PC-9 (cell line): ENCODE results near the gene MVB12B. TPM values are rescaled to one million over a fixed set of nuclear protein-coding genes. Genes with fewer than 3 reads are reported as not detected.

ENCODE experiments used
- BruUV-seq: library from RNA; stranded (reverse); fragments of 400-500 nt; replicated peaks from 2 replicates; lab custom pipeline; 2021; lab: Mats Ljungman, UMichigan
- CTCF ChIA-PET: fragments of 300-600 bp; sonication (Branson Sonifier 250); formaldehyde crosslinking; loops from one replicate; lab custom pipeline; 2022; ENCODE audit warnings: antibody characterized with exemption; lab: Charles Lee
- POLR2A ChIA-PET: fragments of 300-600 bp; sonication (Branson Sonifier 250); formaldehyde crosslinking; loops from one replicate; lab custom pipeline; 2022; ENCODE audit warnings: antibody characterized with exemption; ENCODE audit not compliant: unreplicated experiment; lab: Charles Lee
- DNase-seq, 2 experiments: peaks; one replicate each; pipeline versions ENCODE4 v3.0.0 to v3.0.0-alpha.2; 2015 to 2022; ENCODE audit warnings: mixed read lengths in 1 of 2
- H2AFZ ChIP-seq: fragments of 200-600 bp; sonication (generic); 2 replicates; pipeline ENCODE4 v1.8.1; 2017; ENCODE audit warnings: antibody characterized with exemption
- H3F3A ChIP-seq: fragments of 200-600 bp; sonication (generic); 2 replicates; pipeline ENCODE4 v1.8.1; 2017; ENCODE audit warnings: antibody characterized with exemption, mild to moderate bottlenecking, low read depth; ENCODE audit not compliant: insufficient read depth
- H3K27ac ChIP-seq: fragments of 200-600 bp; sonication (generic); 2 replicates; pipeline ENCODE4 v1.6.1; 2016; ENCODE audit warnings: mixed run types
- H3K27me3 ChIP-seq: fragments of 200-600 bp; sonication (generic); 2 replicates; pipeline ENCODE4 v1.6.1; 2016; ENCODE audit warnings: low read depth, mixed run types; ENCODE audit not compliant: insufficient read depth
- H3K36me3 ChIP-seq: fragments of 200-600 bp; sonication (generic); 2 replicates; pipeline ENCODE4 v1.6.1; 2016; ENCODE audit warnings: low read depth, mixed run types
- H3K4me1 ChIP-seq: fragments of 200-600 bp; sonication (generic); replicated peaks from 2 replicates; pipeline ENCODE4 v1.6.1; 2016; ENCODE audit warnings: mixed run types; ENCODE audit not compliant: insufficient read depth
- H3K4me2 ChIP-seq: fragments of 200-600 bp; sonication (generic); 2 replicates; pipeline ENCODE4 v1.6.1; 2017; ENCODE audit warnings: mixed run types
- H3K4me3 ChIP-seq: fragments of 200-600 bp; sonication (generic); 2 replicates; pipeline ENCODE4 v1.6.1; 2016; ENCODE audit warnings: mixed run types
- H3K79me2 ChIP-seq: fragments of 200-600 bp; sonication (generic); 2 replicates; pipeline ENCODE4 v1.6.1; 2017; ENCODE audit warnings: low read depth, mixed run types
- H3K9me2 ChIP-seq: fragments of 200-600 bp; sonication (generic); 2 replicates; pipeline ENCODE4 v1.8.1; 2017; ENCODE audit warnings: mild to moderate bottlenecking; ENCODE audit not compliant: insufficient read depth
- H3K9me3 ChIP-seq: fragments of 200-600 bp; sonication (generic); 2 replicates; pipeline ENCODE4 v1.8.1; 2016; ENCODE audit warnings: low read depth; ENCODE audit not compliant: insufficient read depth
- H4K20me1 ChIP-seq: fragments of 200-600 bp; sonication (generic); 2 replicates; pipeline ENCODE4 v1.8.1; 2017; ENCODE audit not compliant: insufficient read depth
- CTCF ChIP-seq: fragments of 200-600 bp; sonication (generic); conservative IDR thresholded peaks from 2 replicates; pipeline ENCODE4 v1.6.1; 2017; ENCODE audit warnings: mixed run types, antibody characterized with exemption, mild to moderate bottlenecking, moderate library complexity
- EZH2 ChIP-seq: fragments of 200-600 bp; sonication (generic); IDR thresholded peaks from 2 replicates; pipeline ENCODE4 v1.8.0; 2017; ENCODE audit warnings: antibody characterized with exemption, low read depth
- intact Hi-C: fragments of 100-400 bp; cut with micrococcal nuclease; formaldehyde crosslinking; loops from one replicate; pipeline ENCODE4 v1.10.0; 2022; ENCODE audit not compliant: unreplicated experiment
- total RNA-seq: library from RNA; stranded (reverse); gene quantifications from 2 replicates; pipeline ENCODE4 v1.2.3, GENCODE V29; 2021

MVB12B gene
- total RNA-seq, 1 experiment from 2014 or later: 8.8 TPM

GRCh38 chr9:126386776-126387175 lies 60.1 kb downstream of the MVB12B start:
- no peak for DNase-seq

GRCh38 chr9:126388964-126389708 lies 62.5 kb downstream of the MVB12B start:
- Histone ChIP-seq H3K4me3 (no peak overlapping the region), H3F3A (no peaks in the 10 kb centered on the region), H3K9me2 (no peaks in the 10 kb centered on the region), H3K4me1 (no peaks in the 10 kb centered on the region), H2AFZ (no peak overlapping the region), H4K20me1 (no peaks in the 10 kb centered on the region), H3K4me2 (no peak overlapping the region), H3K79me2 (no peaks in the 10 kb centered on the region), H3K36me3 (no peaks in the 10 kb centered on the region), H3K9me3 (no peaks in the 10 kb centered on the region), H3K27me3 (no peaks in the 10 kb centered on the region), H3K27ac (no peak overlapping the region)
- no TSS peak for BruUV-seq
- intact Hi-C loops: no loop called here
- no peak for DNase-seq
- ChIA-PET CTCF (no interaction called here), POLR2A (no interaction called here)
- TF ChIP-seq EZH2 (no peak), CTCF (no peak)

More at GRCh38 chr9:126386776-126387175, 60.1 kb downstream of the MVB12B start:
- intact Hi-C loops: loop anchor here (1.0 kb wide), 2 partner anchors 69 to 84 kb away; no protein-coding TSS in a partner anchor
- Histone ChIP-seq H3F3A (no peaks in the 10 kb centered on the region), H3K4me2 (no peak overlapping the region), H3K4me1 (no peaks in the 10 kb centered on the region), H3K27me3 (no peaks in the 10 kb centered on the region), H3K36me3 (no peaks in the 10 kb centered on the region), H3K4me3 (no peak overlapping the region), H3K9me2 (no peaks in the 10 kb centered on the region), H4K20me1 (no peaks in the 10 kb centered on the region), H3K27ac (no peak overlapping the region), H3K9me3 (no peaks in the 10 kb centered on the region), H2AFZ (no peak overlapping the region), H3K79me2 (no peaks in the 10 kb centered on the region)
- ChIA-PET POLR2A (no interaction called here), CTCF (interaction anchor here (1.2 to 1.4 kb wide), 2 partner anchors 12 to 69 kb away, joined by 3 to 4 read pairs; no protein-coding TSS in a partner anchor)
- TF ChIP-seq EZH2 (no peak), CTCF (no peak)
- BruUV-seq: no TSS peak

- intact Hi-C loops: no loop called here
- no TSS peak for BruUV-seq
- ChIA-PET POLR2A (no interaction called here), CTCF (no interaction called here)
- Histone ChIP-seq H3K79me2 (no peaks in the 10 kb centered on the region), H3K9me3 (no peaks in the 10 kb centered on the region), H4K20me1 (no peaks in the 10 kb centered on the region), H3K27me3 (no peaks in the 10 kb centered on the region), H3K27ac (no peak overlapping the region), H3K4me1 (no peaks in the 10 kb centered on the region; the same call in 1 of the 2 replicates), H3K4me2 (no peak overlapping the region), H2AFZ (no peak overlapping the region), H3K36me3 (no peaks in the 10 kb centered on the region), H3K4me3 (no peak overlapping the region), H3F3A (no peaks in the 10 kb centered on the region), H3K9me2 (no peaks in the 10 kb centered on the region)
- no peak for DNase-seq
- TF ChIP-seq EZH2 (no peak), CTCF (no peak)
Measured at GRCh38 chr9:126389992-126390391, 63.4 kb downstream of the MVB12B start.
